ENCODE results near the gene SPATA4. TPM values are rescaled to one million over a fixed set of nuclear protein-coding genes. Genes with fewer than 3 reads are reported as not detected.

Gene SPATA4
- total RNA-seq, 1 donor from 2014 or later = 0.75 TPM

- TF ChIP-seq, protein P1, sequence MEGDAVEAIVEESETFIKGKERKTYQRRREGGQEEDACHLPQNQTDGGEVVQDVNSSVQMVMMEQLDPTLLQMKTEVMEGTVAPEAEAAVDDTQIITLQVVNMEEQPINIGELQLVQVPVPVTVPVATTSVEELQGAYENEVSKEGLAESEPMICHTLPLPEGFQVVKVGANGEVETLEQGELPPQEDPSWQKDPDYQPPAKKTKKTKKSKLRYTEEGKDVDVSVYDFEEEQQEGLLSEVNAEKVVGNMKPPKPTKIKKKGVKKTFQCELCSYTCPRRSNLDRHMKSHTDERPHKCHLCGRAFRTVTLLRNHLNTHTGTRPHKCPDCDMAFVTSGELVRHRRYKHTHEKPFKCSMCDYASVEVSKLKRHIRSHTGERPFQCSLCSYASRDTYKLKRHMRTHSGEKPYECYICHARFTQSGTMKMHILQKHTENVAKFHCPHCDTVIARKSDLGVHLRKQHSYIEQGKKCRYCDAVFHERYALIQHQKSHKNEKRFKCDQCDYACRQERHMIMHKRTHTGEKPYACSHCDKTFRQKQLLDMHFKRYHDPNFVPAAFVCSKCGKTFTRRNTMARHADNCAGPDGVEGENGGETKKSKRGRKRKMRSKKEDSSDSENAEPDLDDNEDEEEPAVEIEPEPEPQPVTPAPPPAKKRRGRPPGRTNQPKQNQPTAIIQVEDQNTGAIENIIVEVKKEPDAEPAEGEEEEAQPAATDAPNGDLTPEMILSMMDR (conservative IDR thresholded peaks at IDR 0.05) = no peak
- Mint-ChIP-seq H3K9me3 (no peaks in the 10 kb centered on the region), H3K36me3 (no peaks in the 10 kb centered on the region), H3K27me3 (no peaks in the 10 kb centered on the region), H3K27ac (no peak overlapping the region), H3K4me3 (no peak overlapping the region), H3K4me1 (ENCODE audit: unreplicated experiment) (peaks cover 5% of the 10 kb centered on the region)
- no peak for DNase-seq (ENCODE audit: extremely low spot score, unreplicated experiment)
Observed at GRCh38 chr4:176236946-176237345, 41.6 kb upstream of the SPATA4 start.

DNA sequence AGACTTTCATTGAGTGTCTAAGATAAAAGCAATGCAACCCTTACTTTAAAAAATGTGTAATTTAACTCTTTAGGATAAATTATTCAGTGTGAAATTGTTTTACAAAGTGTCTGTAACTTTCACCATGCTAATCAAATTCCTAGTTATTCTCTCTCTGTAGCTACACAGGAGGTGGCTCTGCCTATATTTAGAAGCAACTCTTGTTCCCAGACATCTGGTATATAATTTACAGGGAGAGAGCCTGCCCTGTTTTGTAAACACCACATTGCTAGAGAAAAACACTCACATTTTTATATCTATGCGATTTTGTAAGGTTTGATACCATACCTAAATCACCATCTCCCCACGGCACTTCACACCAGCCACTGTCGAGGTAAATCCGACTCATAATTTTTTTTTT, 35.5 kb upstream of the SPATA4 start:
- no peak for DNase-seq (ENCODE audit: extremely low spot score, unreplicated experiment)
- no peaks in the 10 kb centered on the region for H3K36me3 Mint-ChIP-seq
- no peak overlapping the region for H3K27ac Mint-ChIP-seq

GRCh38 chr4:176229645-176230044, 34.3 kb upstream of the SPATA4 start:
- Mint-ChIP-seq H3K27ac (no peak overlapping the region), H3K27me3 (no peaks in the 10 kb centered on the region), H3K4me1 (ENCODE audit: unreplicated experiment) (no peaks in the 10 kb centered on the region), H3K9me3 (no peaks in the 10 kb centered on the region), H3K4me3 (no peak overlapping the region), H3K36me3 (no peaks in the 10 kb centered on the region)
- TF ChIP-seq, protein P1 (conservative IDR thresholded peaks at IDR 0.05) = no peak
- no peak for DNase-seq (ENCODE audit: extremely low spot score, unreplicated experiment)

More for the DNA sequence above, 35.5 kb upstream of the SPATA4 start:
- TF ChIP-seq, protein P1 (conservative IDR thresholded peaks at IDR 0.05) = no peak
- no peak overlapping the region for H3K4me3 Mint-ChIP-seq
- no peaks in the 10 kb centered on the region for H3K9me3 Mint-ChIP-seq
- H3K4me1 Mint-ChIP-seq (ENCODE audit: unreplicated experiment) = no peaks in the 10 kb centered on the region
- no peaks in the 10 kb centered on the region for H3K27me3 Mint-ChIP-seq

DNA sequence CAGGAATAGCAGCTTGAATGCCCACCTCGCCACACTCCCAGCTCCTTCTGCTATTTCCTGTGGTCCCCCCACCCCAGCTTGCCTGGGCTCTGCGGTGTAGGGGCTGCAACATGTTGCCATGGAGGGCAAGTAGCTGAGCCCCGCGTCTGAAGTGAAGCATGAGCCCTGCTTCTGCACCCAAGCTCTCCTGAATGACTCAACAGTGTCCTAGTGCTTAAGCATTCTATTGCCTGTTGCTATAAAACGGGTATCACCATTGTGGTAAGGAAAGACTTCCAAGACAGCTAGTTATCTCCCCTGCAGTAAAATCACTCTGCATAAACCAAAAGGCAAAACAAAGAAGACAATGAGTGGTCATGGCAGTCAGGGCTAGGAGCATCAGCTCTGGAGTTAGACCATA, 31.4 kb upstream of the SPATA4 start:
- no peak overlapping the region for H3K27ac Mint-ChIP-seq
- peaks cover 4% of the 10 kb centered on the region for H3K9me3 Mint-ChIP-seq
- no peaks in the 10 kb centered on the region for H3K27me3 Mint-ChIP-seq
- DNase-seq (ENCODE audit: extremely low spot score, unreplicated experiment) = no peak
- H3K36me3 Mint-ChIP-seq = no peaks in the 10 kb centered on the region
- H3K4me1 Mint-ChIP-seq (ENCODE audit: unreplicated experiment) = no peaks in the 10 kb centered on the region
- H3K4me3 Mint-ChIP-seq = no peak overlapping the region
- TF ChIP-seq, protein P1 (conservative IDR thresholded peaks at IDR 0.05) = no peak

- H3K4me3 Mint-ChIP-seq = no peak overlapping the region
- no peaks in the 10 kb centered on the region for H3K4me1 Mint-ChIP-seq (ENCODE audit: unreplicated experiment)
- no peaks in the 10 kb centered on the region for H3K36me3 Mint-ChIP-seq
- DNase-seq (ENCODE audit: extremely low spot score, unreplicated experiment) = no peak
- no peaks in the 10 kb centered on the region for H3K27me3 Mint-ChIP-seq
- peaks cover 4% of the 10 kb centered on the region for H3K9me3 Mint-ChIP-seq
- TF ChIP-seq, protein P1 (conservative IDR thresholded peaks at IDR 0.05) = no peak
- H3K27ac Mint-ChIP-seq = no peak overlapping the region
Observed at GRCh38 chr4:176223561-176223960, 28.2 kb upstream of the SPATA4 start.

- Mint-ChIP-seq H3K4me3 (no peak overlapping the region), H3K9me3 (peaks cover 4% of the 10 kb centered on the region), H3K4me1 (ENCODE audit: unreplicated experiment) (no peaks in the 10 kb centered on the region), H3K36me3 (no peaks in the 10 kb centered on the region), H3K27me3 (no peaks in the 10 kb centered on the region), H3K27ac (peak overlapping the region; percentile 50)
- TF ChIP-seq, protein P1 (conservative IDR thresholded peaks at IDR 0.05) = no peak
- no peak for DNase-seq (ENCODE audit: extremely low spot score, unreplicated experiment)
Observed at GRCh38 chr4:176222149-176222548, 26.8 kb upstream of the SPATA4 start.

Data from type B pancreatic cell (in vitro differentiated cells).